BJ (cell line): Measurements from ENCODE around the gene ECE1. TPM values are rescaled to one million over a fixed set of nuclear protein-coding genes. Genes with fewer than 3 reads are reported as not detected.

Experiments
- CTCF ChIA-PET: fragments of 350-600 bp; formaldehyde crosslinking; extraction: SDS; loops from one replicate; lab custom pipeline; 2021; ENCODE audit warnings: antibody characterized with exemption, inconsistent platforms; lab: Yijun Ruan, JAX
- POLR2A ChIA-PET: fragments of 300-600 bp; sonication (Branson Sonifier 250); formaldehyde crosslinking; extraction: SDS; loops from one replicate; lab custom pipeline; 2021; ENCODE audit warnings: antibody characterized with exemption; lab: Charles Lee
- DNase-seq: peaks from one replicate; pipeline ENCODE4 v3.0.0-alpha.2; 2011; ENCODE audit warnings: low read depth
- H3K27me3 ChIP-seq: 2 replicates; pipeline ENCODE4 v1.6.0; 2011; ENCODE audit warnings: low read length; ENCODE audit not compliant: control insufficient read depth, insufficient read depth
- H3K36me3 ChIP-seq: 2 replicates; pipeline ENCODE4 v1.5.1; 2011; ENCODE audit warnings: low read length; ENCODE audit not compliant: control insufficient read depth, insufficient read depth
- H3K4me3 ChIP-seq: 2 replicates; pipeline ENCODE4 v1.5.1; 2011; ENCODE audit warnings: low read depth, mild to moderate bottlenecking, control low read depth, low read length
- CTCF ChIP-seq: IDR thresholded peaks from 2 replicates; pipeline ENCODE4 v1.5.1; 2011; ENCODE audit warnings: low read depth, mild to moderate bottlenecking, control low read depth, inconsistent platforms, low read length, moderate library complexity; ENCODE audit not compliant: insufficient read depth
- polyA plus RNA-seq: library from polyadenylated mRNA; depleted of rRNA; stranded (reverse); fragments of >200 nt; gene quantifications from 2 replicates; pipeline ENCODE4 v1.2.3, GENCODE V29; 2011

Gene ECE1
- polyA plus RNA-seq, 1 experiment: 150 TPM

GRCh38 chr1:21305155-21305899 is 15.1 kb upstream of the ECE1 start:
- CTCF ChIA-PET: interaction anchor here (0.8 to 5.3 kb wide), 5 partner anchors 19 to 65 kb away, joined by 3 to 19 read pairs (median 7); no protein-coding TSS in a partner anchor
- no peak for DNase-seq
- Histone ChIP-seq H3K36me3 (no peaks in the 10 kb centered on the region), H3K27me3 (no peaks in the 10 kb centered on the region), H3K4me3 (no peak overlapping the region)
- POLR2A ChIA-PET: no interaction called here
- TF ChIP-seq CTCF: no peak

- no peak for DNase-seq
- Histone ChIP-seq H3K4me3 (no peak overlapping the region), H3K36me3 (no peaks in the 10 kb centered on the region), H3K27me3 (no peaks in the 10 kb centered on the region)
- CTCF ChIA-PET: interaction anchor here (0.7 to 5.3 kb wide), 5 partner anchors 9 to 608 kb away, joined by 3 to 19 read pairs (median 7); no protein-coding TSS in a partner anchor
- POLR2A ChIA-PET: no interaction called here
- no peak for TF ChIP-seq CTCF
Measured at GRCh38 chr1:21304488-21304887, 14.2 kb upstream of the ECE1 start.

- no peaks in the 10 kb centered on the region for H3K36me3 ChIP-seq
- DNase-seq: peak; percentile 88
- CTCF ChIA-PET: interaction anchor here (0.7 to 5.3 kb wide), 7 partner anchors 9 to 65 kb away, joined by 3 to 19 read pairs (median 5); partner anchors contain the start of gene ECE1
- no peak overlapping the region for H3K4me3 ChIP-seq
- no peak; the same call in 1 of the 2 replicates for TF ChIP-seq CTCF
- no peaks in the 10 kb centered on the region for H3K27me3 ChIP-seq
- POLR2A ChIA-PET: no interaction called here
Measured at GRCh38 chr1:21302747-21303715, 12.8 kb upstream of the ECE1 start.

DNA sequence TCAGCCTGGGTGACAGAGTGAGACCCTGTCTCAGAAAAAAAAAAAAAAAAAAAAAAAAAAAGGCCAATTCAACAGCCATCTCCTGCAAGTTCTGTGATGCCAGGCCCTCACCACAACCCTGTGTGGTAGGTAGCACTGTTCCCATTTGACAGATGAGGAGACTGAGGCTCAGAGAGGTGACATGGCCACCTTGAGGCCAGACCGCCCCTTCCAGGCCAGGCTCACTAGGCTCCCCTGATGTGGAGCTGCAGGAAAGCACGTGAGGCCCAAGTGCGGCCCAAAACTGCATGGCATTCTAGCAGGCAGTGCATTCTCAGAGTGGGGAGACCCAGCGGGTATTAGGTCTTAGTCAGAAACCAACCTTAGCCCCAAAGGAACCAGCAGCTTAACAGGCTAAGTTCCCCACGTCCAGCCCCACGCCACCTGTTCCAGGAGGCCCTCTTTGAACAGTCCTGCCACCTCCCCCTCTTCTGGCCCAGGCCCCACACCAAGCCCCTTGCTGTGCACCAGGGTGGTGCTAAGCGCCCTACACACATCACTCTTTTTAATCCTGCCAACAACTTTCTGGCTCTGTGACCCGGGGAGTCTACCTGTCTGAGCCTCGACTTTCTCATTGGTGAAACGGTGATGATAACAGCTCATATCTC is 11.7 kb upstream of the ECE1 start:
- no peaks in the 10 kb centered on the region for H3K36me3 ChIP-seq
- POLR2A ChIA-PET: no interaction called here
- H3K27me3 ChIP-seq: no peaks in the 10 kb centered on the region
- no peak for TF ChIP-seq CTCF
- CTCF ChIA-PET: interaction anchor here (1.9 to 5.3 kb wide), 2 partner anchors 33 to 66 kb away, joined by 5 to 19 read pairs; no protein-coding TSS in a partner anchor
- no peak for DNase-seq
- H3K4me3 ChIP-seq: no peak overlapping the region
